Measurements from ENCODE around the gene CIC.

The CIC gene

GRCh38 chr19:42344336-42344893, 75.4 kb downstream of the CIC start:
- H3K4me3 Mint-ChIP-seq: no peak overlapping the region
- DNase-seq: no peak
- H3K4me1 Mint-ChIP-seq: no peaks in the 10 kb centered on the region
- no peaks in the 10 kb centered on the region for H3K27me3 Mint-ChIP-seq (ENCODE audit: low read depth, poor library complexity)
- peak overlapping the region; percentile 90 for H3K27ac Mint-ChIP-seq
- peaks cover 38% of the 10 kb centered on the region for H3K36me3 Mint-ChIP-seq (ENCODE audit: low read depth)
- no peak for TF ChIP-seq CTCF (IDR thresholded peaks at IDR 0.05)
- H3K9me3 Mint-ChIP-seq: no peaks in the 10 kb centered on the region

Measured in nephron progenitor cell (in vitro differentiated cells).